Measurements from ENCODE around the gene RNF224. TPM values are rescaled to one million over a fixed set of nuclear protein-coding genes. Genes with fewer than 3 reads are reported as not detected.

Gene RNF224
- total and polyA plus RNA-seq, 2 of the 13 experiments (the other 11 are each of a cell fraction or from before 2014, with no cell fraction given) = 0.09 TPM; not detected in 1

DNA sequence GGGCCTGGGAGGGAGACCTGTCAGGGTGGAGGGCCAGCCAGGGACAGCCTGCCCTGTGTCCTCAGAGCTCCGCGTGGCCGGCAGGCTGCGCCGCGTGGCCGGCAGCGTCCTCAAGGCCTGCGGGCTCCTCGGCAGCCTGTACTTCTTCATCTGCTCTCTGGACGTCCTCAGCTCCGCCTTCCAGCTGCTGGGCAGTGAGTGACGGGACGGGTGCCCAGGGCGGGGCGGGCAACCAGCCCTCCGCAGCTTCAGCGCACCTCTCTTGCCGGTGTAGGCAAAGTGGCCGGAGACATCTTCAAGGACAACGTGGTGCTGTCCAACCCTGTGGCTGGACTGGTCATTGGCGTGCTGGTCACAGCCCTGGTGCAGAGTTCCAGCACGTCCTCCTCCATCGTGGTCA, 5.2 kb downstream of the RNF224 start:
- Histone ChIP-seq H3K9ac (ENCODE audit: insufficient read depth, low read depth, low read length) (no peak overlapping the region), H3K4me3 (replicated peaks in 1 of 3; ENCODE audit: insufficient read depth in 1 of 3, low read depth in 2 of 3, low read length in 3 of 3) (no peak overlapping the region), H3K9me3 (ENCODE audit: low read length) (no peaks in the 10 kb centered on the region), H4K20me1 (ENCODE audit: insufficient read depth, low read length) (no peaks in the 10 kb centered on the region), H3K27ac (ENCODE audit: extremely low read length, insufficient read depth, low read length) (no peak overlapping the region), H3K4me1 (ENCODE audit: insufficient read depth, low read length) (peaks cover 65% of the 10 kb centered on the region), H2AFZ (ENCODE audit: low read length) (no peak overlapping the region), H3K4me2 (ENCODE audit: low read depth, low read length) (no peak overlapping the region), H3K79me2 (ENCODE audit: insufficient read depth, low read length) (peaks cover 8% of the 10 kb centered on the region), H3K27me3 (ENCODE audit: control insufficient read depth in 1 of 2, insufficient read depth in 2 of 2, low read length in 2 of 2) (no peaks in the 10 kb centered on the region), H3K36me3 (replicated peaks in 1 of 2; ENCODE audit: control insufficient read depth in 1 of 2, insufficient read depth in 2 of 2, low read length in 2 of 2) (no peaks in the 10 kb centered on the region)
- 96% methylated on average over 10 of the region's 24 CpGs for WGBS (ENCODE audit: low lambda C conversion rate)
- intact Hi-C loops (cut with micrococcal nuclease; ENCODE audit: unreplicated experiment) = no loop called here
- TF ChIP-seq RBFOX2 (IDR thresholded peaks at IDR 0.05; ENCODE audit: low read depth, low read length) = 0 out of 2 replicates have a peak, but pooled peaks have one; percentile 14
- TF ChIP-seq SOX6 (IDR thresholded peaks at IDR 0.05) = no peak
- no peak for TF ChIP-seq SOX6 (CRISPR knock-in tag; IDR thresholded peaks at IDR 0.05)
- TF ChIP-seq, protein P1, sequence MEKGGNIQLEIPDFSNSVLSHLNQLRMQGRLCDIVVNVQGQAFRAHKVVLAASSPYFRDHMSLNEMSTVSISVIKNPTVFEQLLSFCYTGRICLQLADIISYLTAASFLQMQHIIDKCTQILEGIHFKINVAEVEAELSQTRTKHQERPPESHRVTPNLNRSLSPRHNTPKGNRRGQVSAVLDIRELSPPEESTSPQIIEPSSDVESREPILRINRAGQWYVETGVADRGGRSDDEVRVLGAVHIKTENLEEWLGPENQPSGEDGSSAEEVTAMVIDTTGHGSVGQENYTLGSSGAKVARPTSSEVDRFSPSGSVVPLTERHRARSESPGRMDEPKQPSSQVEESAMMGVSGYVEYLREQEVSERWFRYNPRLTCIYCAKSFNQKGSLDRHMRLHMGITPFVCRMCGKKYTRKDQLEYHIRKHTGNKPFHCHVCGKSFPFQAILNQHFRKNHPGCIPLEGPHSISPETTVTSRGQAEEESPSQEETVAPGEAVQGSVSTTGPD (CRISPR knock-in tag; IDR thresholded peaks at IDR 0.05) = no peak
- CTCF ChIA-PET (ENCODE audit: low intra/inter-chr PET ratio, low total read pairs) = no interaction called here
- DNase-seq (ENCODE audit: low spot score) (no peak), FAIRE-seq (no peak), ATAC-seq (no peak)
- POLR2A ChIA-PET = no interaction called here
- BruUV-seq (replicated peaks) = no TSS peak
- in situ Hi-C loops (cut with HindIII; ENCODE audit: extremely low pct_ligation_motif_present, low pct_unique_long_range_greater_than_20kb) = no loop called here

- FAIRE-seq (no peak), ATAC-seq (no peak), DNase-seq (ENCODE audit: low spot score) (no peak)
- no CpG with 5 or more reads among the region's 40 CpGs for WGBS (ENCODE audit: low lambda C conversion rate)
- Histone ChIP-seq H2AFZ (ENCODE audit: low read length) (no peak overlapping the region), H4K20me1 (ENCODE audit: insufficient read depth, low read length) (no peaks in the 10 kb centered on the region), H3K36me3 (replicated peaks in 1 of 2; ENCODE audit: control insufficient read depth in 1 of 2, insufficient read depth in 2 of 2, low read length in 2 of 2) (no peaks in the 10 kb centered on the region), H3K27ac (ENCODE audit: extremely low read length, insufficient read depth, low read length) (no peak overlapping the region), H3K4me2 (ENCODE audit: low read depth, low read length) (peak overlapping the region; percentile 25; the same call in 1 of the 2 replicates), H3K9me3 (ENCODE audit: low read length) (no peaks in the 10 kb centered on the region), H3K4me1 (ENCODE audit: insufficient read depth, low read length) (peaks cover 67% of the 10 kb centered on the region), H3K79me2 (ENCODE audit: insufficient read depth, low read length) (peaks cover 8% of the 10 kb centered on the region), H3K9ac (ENCODE audit: insufficient read depth, low read depth, low read length) (no peak overlapping the region), H3K4me3 (replicated peaks in 1 of 3; ENCODE audit: insufficient read depth in 1 of 3, low read depth in 2 of 3, low read length in 3 of 3) (peak overlapping the region in 2 of 3 experiments; percentile 39 to 67; a peak in 3 of 6 replicates), H3K27me3 (ENCODE audit: control insufficient read depth in 1 of 2, insufficient read depth in 2 of 2, low read length in 2 of 2) (no peaks in the 10 kb centered on the region)
- in situ Hi-C loops (cut with HindIII; ENCODE audit: extremely low pct_ligation_motif_present, low pct_unique_long_range_greater_than_20kb) = no loop called here
- intact Hi-C loops (cut with micrococcal nuclease; ENCODE audit: unreplicated experiment) = no loop called here
- CTCF ChIA-PET (ENCODE audit: low intra/inter-chr PET ratio, low total read pairs) = no interaction called here
- no TSS peak for BruUV-seq (replicated peaks)
- POLR2A ChIA-PET = interaction anchor here (1.0 to 4.1 kb wide), 4 partner anchors 9 to 43 kb away, joined by 3 to 45 read pairs (median 16); partner anchors contain the start of genes CYSRT1, NELFB and RNF208
- TF ChIP-seq ZMAT3 (CRISPR knock-in tag; conservative IDR thresholded peaks at IDR 0.05) (no peak), ZMAT5 (CRISPR knock-in tag; IDR thresholded peaks at IDR 0.05; ENCODE audit: borderline replicate concordance, low read depth) (no peak), ZBTB10 (CRISPR knock-in tag; IDR thresholded peaks at IDR 0.05; ENCODE audit: borderline replicate concordance) (no peak), ZNF782 (CRISPR knock-in tag; IDR thresholded peaks at IDR 0.05; ENCODE audit: borderline replicate concordance) (no peak), ZBTB38 (CRISPR knock-in tag; IDR thresholded peaks at IDR 0.05) (peak; percentile 58; the same call in 1 of the 2 replicates), RBM39 (IDR thresholded peaks at IDR 0.05; ENCODE audit: low read depth, low read length, poor library complexity, severe bottlenecking) (no peak), ZFP90 (CRISPR knock-in tag; IDR thresholded peaks at IDR 0.05; ENCODE audit: borderline replicate concordance) (no peak), ZNF382 (CRISPR knock-in tag; IDR thresholded peaks at IDR 0.05; ENCODE audit: borderline replicate concordance) (no peak), RBAK (CRISPR knock-in tag; IDR thresholded peaks at IDR 0.05) (no peak)
These were observed 6.1 kb downstream of the RNF224 start for GRCh38 chr9:137233143-137233980.
